SK-N-MC (cell line): ENCODE results near the gene SIRT1.

Experiments used
- FOXP2 ChIP-seq: optimal IDR thresholded peaks from 2 replicates; pipeline ENCODE3; 2011; ENCODE audit warnings: mild to moderate bottlenecking, moderate library complexity; ENCODE audit not compliant: insufficient read depth; ENCODE audit errors: extremely low read length, control extremely low read depth
- POLR2AphosphoS5 ChIP-seq: IDR thresholded peaks from 2 replicates; pipeline ENCODE4 v1.6.1; 2012; ENCODE audit warnings: mild to moderate bottlenecking, low read depth, low read length, borderline replicate concordance

DNA sequence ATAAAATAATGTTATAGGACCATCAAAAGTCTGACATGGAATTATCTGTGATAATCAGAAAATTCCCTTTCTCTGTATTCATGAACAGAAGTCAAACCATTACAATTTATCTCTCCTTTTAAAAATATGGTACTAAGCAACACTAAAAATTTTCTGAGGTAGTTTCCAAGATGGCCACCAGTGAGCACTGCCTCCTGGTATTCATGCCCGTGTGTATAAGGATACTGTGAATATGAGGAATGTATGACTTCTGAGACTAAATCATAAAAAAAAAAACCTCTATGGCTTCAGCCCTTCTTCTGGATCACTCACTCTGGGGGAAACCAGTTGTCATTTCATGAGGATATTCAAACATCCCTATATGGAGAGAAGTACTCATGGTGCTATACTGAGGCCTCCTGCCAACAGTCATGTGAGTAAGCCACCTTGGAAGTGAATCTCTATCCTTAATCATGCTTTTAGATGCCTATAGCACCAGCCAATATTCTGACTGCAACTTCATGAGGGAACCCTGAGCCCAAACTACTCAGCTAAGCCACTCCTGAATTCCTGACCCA, 41.1 kb downstream of the SIRT1 start:
- TF ChIP-seq POLR2AphosphoS5 (no peak), FOXP2 (no peak)
